IMR-90 (cell line): ENCODE data around the gene COPZ2. TPM values are rescaled to one million over a fixed set of nuclear protein-coding genes. Genes with fewer than 3 reads are reported as not detected.

ENCODE experiments used
- ATAC-seq: fragments of 200-7000 bp; cut with Tn5 transposase; 2 replicates; pipeline ENCODE4 v1.9.1; 2020; ENCODE audit warnings: low read depth, mild to moderate bottlenecking, moderate library complexity
- BruUV-seq: library from RNA; stranded (reverse); fragments of 400-500 nt; replicated peaks from 2 replicates; lab custom pipeline; 2021; lab: Mats Ljungman, UMichigan
- CTCF ChIA-PET: fragments of 300-600 bp; formaldehyde crosslinking; extraction: SDS; loops from one replicate; lab custom pipeline; 2021; ENCODE audit warnings: antibody characterized with exemption; lab: Yijun Ruan, JAX
- POLR2A ChIA-PET: fragments of 300-600 bp; sonication (Branson Sonifier 250); formaldehyde crosslinking; loops from one replicate; lab custom pipeline; 2022; ENCODE audit warnings: antibody characterized with exemption; ENCODE audit not compliant: unreplicated experiment; lab: Charles Lee
- DNase-seq: peaks from one replicate; pipeline ENCODE4 v3.0.0; 2013
- H2AFZ ChIP-seq: replicated peaks from 2 replicates; pipeline ENCODE3; 2013; ENCODE audit warnings: low read length, mild to moderate bottlenecking; ENCODE audit not compliant: poor library complexity
- H2AK5ac ChIP-seq: 2 replicates; pipeline ENCODE4 v1.6.1; 2013; ENCODE audit warnings: low read depth, low read length, inconsistent platforms
- H2AK9ac ChIP-seq: replicated peaks from 2 replicates; pipeline ENCODE3; 2013; ENCODE audit warnings: mild to moderate bottlenecking, low read depth, low read length, moderate library complexity; ENCODE audit not compliant: poor library complexity
- H2BK120ac ChIP-seq: 2 replicates; pipeline ENCODE4 v1.6.1; 2013; ENCODE audit warnings: low read depth, low read length, inconsistent platforms
- H2BK15ac ChIP-seq: 3 replicates; pipeline ENCODE4 v1.6.1; 2013; ENCODE audit warnings: low read depth, low read length, inconsistent platforms
- H2BK20ac ChIP-seq: 2 replicates; pipeline ENCODE4 v1.6.1; 2013; ENCODE audit warnings: low read depth, mild to moderate bottlenecking, inconsistent platforms, low read length, moderate library complexity
- H2BK5ac ChIP-seq: 2 replicates; pipeline ENCODE4 v1.6.1; 2013; ENCODE audit warnings: mild to moderate bottlenecking, low read depth, low read length, inconsistent platforms; ENCODE audit not compliant: poor library complexity, severe bottlenecking
- H3K14ac ChIP-seq: replicated peaks from 2 replicates; pipeline ENCODE4 v1.6.1; 2013; ENCODE audit warnings: low read depth, low read length, inconsistent platforms
- H3K18ac ChIP-seq: 2 replicates; pipeline ENCODE4 v1.6.1; 2013; ENCODE audit warnings: low read depth, low read length, control low read depth
- H3K23ac ChIP-seq: 2 replicates; pipeline ENCODE4 v1.6.1; 2013; ENCODE audit warnings: low read depth, low read length, inconsistent platforms
- H3K27ac ChIP-seq: 2 replicates; pipeline ENCODE4 v1.5.1; 2013; ENCODE audit warnings: mild to moderate bottlenecking, control low read depth, low read length; ENCODE audit not compliant: insufficient read depth
- H3K27me3 ChIP-seq: 2 replicates; pipeline ENCODE4 v1.6.1; 2013; ENCODE audit warnings: low read length; ENCODE audit not compliant: control insufficient read depth, insufficient read depth
- H3K36me3 ChIP-seq: 2 replicates; pipeline ENCODE4 v1.6.1; 2013; ENCODE audit warnings: low read length, mixed read lengths; ENCODE audit not compliant: control insufficient read depth, insufficient read depth
- H3K4ac ChIP-seq: 2 replicates; pipeline ENCODE4 v1.6.1; 2013; ENCODE audit warnings: low read depth, low read length, inconsistent platforms
- H3K4me1 ChIP-seq: 2 replicates; pipeline ENCODE4 v1.6.1; 2013; ENCODE audit warnings: low read length, mixed read lengths; ENCODE audit not compliant: control insufficient read depth, insufficient read depth
- H3K4me2 ChIP-seq: 2 replicates; pipeline ENCODE4 v1.6.1; 2013; ENCODE audit warnings: low read depth, mild to moderate bottlenecking, control low read depth, low read length, moderate library complexity
- H3K4me3 ChIP-seq: 2 replicates; pipeline ENCODE4 v1.5.1; 2013; ENCODE audit warnings: low read depth, mild to moderate bottlenecking, control low read depth, low read length, moderate library complexity; ENCODE audit not compliant: insufficient read depth
- H3K56ac ChIP-seq: 2 replicates; pipeline ENCODE4 v1.6.1; 2013; ENCODE audit warnings: low read length, inconsistent platforms; ENCODE audit not compliant: insufficient read depth; ENCODE audit errors: extremely low read depth
- H3K79me1 ChIP-seq, 2 experiments: 2 replicates each; pipeline ENCODE4 v1.6.1; 2013; ENCODE audit warnings: low read length in 2 of 2, inconsistent platforms in 1 of 2, low read depth in 1 of 2
- H3K9ac ChIP-seq: 2 replicates; pipeline ENCODE4 v1.6.1; 2013; ENCODE audit warnings: low read depth, low read length, control low read depth
- H3K9me1 ChIP-seq: 2 replicates; pipeline ENCODE4 v1.6.1; 2013; ENCODE audit warnings: low read length, inconsistent platforms; ENCODE audit not compliant: insufficient read depth
- H3K9me3 ChIP-seq: 2 replicates; pipeline ENCODE4 v1.6.1; 2013; ENCODE audit warnings: low read length; ENCODE audit not compliant: control insufficient read depth, insufficient read depth
- H4K20me1 ChIP-seq: 2 replicates; pipeline ENCODE4 v1.6.1; 2013; ENCODE audit warnings: low read length, inconsistent platforms; ENCODE audit not compliant: insufficient read depth
- H4K5ac ChIP-seq: 2 replicates; pipeline ENCODE4 v1.6.1; 2013; ENCODE audit warnings: mild to moderate bottlenecking, low read depth, low read length, control low read depth
- H4K8ac ChIP-seq, 2 experiments: 2 replicates each; pipeline ENCODE4 v1.6.1; 2013; ENCODE audit warnings: low read depth in 2 of 2, low read length in 2 of 2, control low read depth in 1 of 2, inconsistent platforms in 1 of 2
- H4K91ac ChIP-seq: 2 replicates; pipeline ENCODE4 v1.6.1; 2013; ENCODE audit warnings: low read depth, low read length, inconsistent platforms; ENCODE audit not compliant: insufficient read depth
- CEBPB ChIP-seq: IDR thresholded peaks from 2 replicates; pipeline ENCODE4 v1.6.1; 2012; ENCODE audit warnings: low read depth, low read length, improper control_type of control experiment
- FOS ChIP-seq: fragments of 150-350 bp; IDR thresholded peaks from 2 replicates; pipeline ENCODE4 v1.6.1; 2016; ENCODE audit warnings: low read depth, low read length
- WGBS, 2 experiments: methylation state at CpG; one replicate each; pipeline versions ENCODE4 v1.1.5 to v1.1.7; 2013; ENCODE audit warnings: missing lambda C conversion rate in 2 of 2; ENCODE audit not compliant: insufficient read length in 1 of 2; ENCODE audit errors: extremely low coverage in 2 of 2; 5-methylcytosine and 5-hydroxymethylcytosine counted together
- dilution Hi-C: fragments of 300-500 bp; cut with HindIII; formaldehyde crosslinking; loops from one replicate; pipeline ENCODE4 v1.14.3; 2018; ENCODE audit warnings: low sequenced_read_pairs; ENCODE audit not compliant: unreplicated experiment
- in situ Hi-C: fragments of 300-500 bp; cut with MboI; formaldehyde crosslinking; loops from 3 replicates; pipeline ENCODE4 v1.14.3; 2019; ENCODE audit warnings: low sequenced_read_pairs, inconsistent platforms, mixed read lengths
- intact Hi-C: fragments of 100-400 bp; cut with micrococcal nuclease; formaldehyde crosslinking; loops from 2 replicates; pipeline ENCODE4 v1.10.0; 2022
- polyA plus RNA-seq, 3 experiments: library from polyadenylated mRNA; depleted of rRNA; stranded (reverse); fragments of >200 nt; gene quantifications; 2 replicates each; pipeline ENCODE4 v1.2.3, GENCODE V29; 2012; ENCODE audit warnings: low replicate concordance in 1 of 3
- total RNA-seq: library from RNA; depleted of rRNA; stranded (reverse); fragments of >200 nt; gene quantifications from 2 replicates; pipeline ENCODE4 v1.2.3, GENCODE V29; 2012

Gene COPZ2
- total and polyA plus RNA-seq, 2 of the 4 experiments (the other 2 are of a cell fraction) = 41.0 to 86.1 TPM

- Histone ChIP-seq H3K9me1 (peaks cover 14% of the 10 kb centered on the region), H3K4me1 (peaks cover 14% of the 10 kb centered on the region), H3K4ac (peak overlapping the region; percentile 97), H3K14ac (peak overlapping the region; percentile 91), H4K20me1 (no peaks in the 10 kb centered on the region), H4K91ac (peak overlapping the region; percentile 96), H3K9ac (peak overlapping the region; percentile 46; the same call in 1 of the 2 replicates), H2BK15ac (peak overlapping the region; percentile 83), H3K56ac (peak overlapping the region; percentile 84), H2AK5ac (peak overlapping the region; percentile 90), H3K23ac (peak overlapping the region; percentile 52; the same call in 1 of the 2 replicates), H2AK9ac (peak overlapping the region; percentile 43), H3K18ac (peak overlapping the region; percentile 100), H2AFZ (peak overlapping the region; percentile 86), H2BK120ac (peak overlapping the region; percentile 92), H2BK20ac (peak overlapping the region; percentile 99), H4K8ac (peak overlapping the region; percentile 97 to 99), H3K27me3 (no peaks in the 10 kb centered on the region), H3K4me3 (no peak overlapping the region), H4K5ac (peak overlapping the region; percentile 100), H3K79me1 (no peaks in the 10 kb centered on the region), H3K27ac (peak overlapping the region; percentile 88), H3K4me2 (peak overlapping the region; percentile 26; the same call in 1 of the 2 replicates), H3K36me3 (no peaks in the 10 kb centered on the region), H2BK5ac (peak overlapping the region; percentile 98), H3K9me3 (no peaks in the 10 kb centered on the region)
- DNase-seq = no peak
- ChIA-PET CTCF (interaction anchor here (0.8 to 1.1 kb wide), 2 partner anchors 13 to 32 kb away, joined by 3 read pairs; partner anchors contain the start of gene CDK5RAP3), POLR2A (interaction anchor here (1.3 kb wide), 1 partner anchor 13 kb away, joined by 3 read pairs; no protein-coding TSS in a partner anchor)
- WGBS, 2 experiments = 20% methylated on average over 2 of the region's 7 CpGs; no CpG with 5 or more reads in 1 of the 2 experiments
- peak; percentile 33 for ATAC-seq
- intact Hi-C loops = no loop called here
- in situ Hi-C loops = no loop called here
- no TSS peak for BruUV-seq
- dilution Hi-C loops = no loop called here
- TF ChIP-seq FOS (no peak), CEBPB (no peak)
Measured at GRCh38 chr17:48002916-48003416, 34.6 kb downstream of the COPZ2 start.
